ENCODE data around the gene FHOD3.
A peak's percentile ranks its signal among the peaks of the same experiment; 100 is the strongest.
"Not testable (repeated sequence)": the region's sequence is repeated elsewhere in the genome, so short reads cannot be mapped to it uniquely, and the experiment has no call there.

The FHOD3 gene

DNA sequence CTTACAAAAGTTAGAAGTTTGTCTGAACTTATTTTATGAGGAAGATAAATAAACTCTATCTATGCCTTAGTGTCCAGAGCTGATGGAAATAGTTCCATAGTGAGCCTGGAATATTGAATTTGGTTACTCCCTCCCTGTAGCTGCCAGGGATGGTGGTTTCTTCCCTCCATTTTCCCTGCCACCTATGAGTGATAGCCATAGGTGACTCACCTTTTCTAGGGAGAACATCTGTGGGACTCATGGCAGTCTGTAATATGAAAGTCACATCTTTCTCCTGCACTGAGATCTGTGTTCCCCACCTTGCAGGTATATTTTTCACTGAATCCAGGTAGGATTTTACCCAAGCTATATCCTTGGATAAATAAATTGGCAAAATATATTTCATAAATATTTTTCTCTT, 382.5 kb downstream of the FHOD3 start:
- DNase-seq, result no peak

DNA sequence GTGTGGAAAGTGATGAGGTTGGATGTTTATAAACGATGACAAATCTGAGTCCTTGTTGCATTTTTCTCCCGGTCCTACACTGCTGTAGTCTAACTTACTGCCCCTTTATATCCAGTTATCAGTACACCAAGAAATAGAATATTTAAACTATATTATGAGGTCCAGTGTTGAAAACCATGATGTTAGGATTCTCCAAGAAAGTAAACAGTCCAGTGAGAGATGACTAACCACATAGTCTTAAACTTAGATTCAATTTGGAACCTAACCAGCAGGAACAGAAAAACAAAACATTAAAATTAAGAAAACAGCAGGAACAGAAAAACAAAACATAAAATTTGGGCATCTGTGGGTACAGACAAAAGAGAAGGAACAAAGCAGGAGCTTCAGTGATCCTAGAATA, 388.1 kb downstream of the FHOD3 start:
- no peak for DNase-seq

DNA sequence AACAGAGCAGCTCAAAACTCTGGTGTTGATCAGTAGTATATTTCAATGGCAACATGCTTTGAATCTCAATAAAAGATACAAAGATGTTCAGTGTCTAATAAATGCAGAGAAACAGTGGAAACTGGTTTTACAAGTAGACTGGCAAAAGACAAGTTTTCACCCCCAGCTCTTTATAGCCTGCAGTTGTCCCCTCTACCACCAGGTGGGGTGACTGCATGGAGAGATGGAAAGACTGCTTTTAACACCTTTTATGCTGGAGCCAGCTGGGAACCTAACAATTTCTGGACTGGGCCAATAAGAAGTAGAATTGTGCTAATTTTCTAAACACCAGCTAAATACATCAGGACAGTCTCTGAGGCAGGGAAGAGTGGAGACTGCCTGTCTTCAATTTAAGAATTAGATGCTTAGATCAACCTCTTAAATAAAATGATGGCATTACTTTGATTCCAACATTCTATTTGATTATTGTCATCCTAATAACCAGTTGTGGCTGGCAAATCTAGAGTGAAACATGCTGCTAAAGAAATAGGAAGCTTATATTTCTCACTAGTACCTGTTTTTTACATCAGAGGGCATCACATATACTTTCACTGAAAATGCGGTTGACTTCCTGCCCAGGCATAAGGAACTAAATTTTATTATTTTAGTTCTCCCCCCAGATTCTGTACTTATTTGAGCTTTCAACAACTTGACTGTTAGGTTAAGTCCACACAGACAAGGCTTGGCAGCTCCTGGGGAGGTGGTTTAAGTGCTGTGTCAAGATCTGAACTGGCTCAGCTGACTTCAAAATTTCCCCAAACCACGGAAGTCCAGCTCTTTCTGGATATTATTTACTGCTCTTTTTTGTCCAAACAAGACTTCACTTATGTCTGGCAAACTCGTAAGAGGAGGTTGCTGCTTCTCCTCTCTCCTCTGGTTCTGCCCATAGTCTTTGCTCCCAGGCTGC, 390.8 kb downstream of the FHOD3 start:
- DNase-seq, result peak; percentile 25

DNA sequence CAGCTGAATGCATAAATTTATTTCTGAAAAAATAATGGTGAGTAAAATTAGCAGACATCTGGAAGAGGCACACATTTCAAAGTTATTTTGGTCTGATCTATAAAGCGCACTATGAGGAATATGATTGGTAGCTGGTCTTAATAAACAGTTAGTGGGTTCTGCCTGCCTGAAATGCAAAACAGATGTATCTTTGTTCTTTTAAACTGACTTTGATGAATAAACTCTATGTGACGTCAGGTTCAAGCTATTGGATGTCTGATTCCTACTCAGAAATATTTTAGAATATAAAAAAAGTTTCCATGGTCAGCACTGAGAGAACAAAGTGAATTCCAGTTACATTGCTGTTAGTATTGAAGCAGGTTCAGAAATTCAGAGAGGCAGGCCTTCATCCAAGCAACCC, 394.9 kb downstream of the FHOD3 start:
- DNase-seq, result no peak

DNA sequence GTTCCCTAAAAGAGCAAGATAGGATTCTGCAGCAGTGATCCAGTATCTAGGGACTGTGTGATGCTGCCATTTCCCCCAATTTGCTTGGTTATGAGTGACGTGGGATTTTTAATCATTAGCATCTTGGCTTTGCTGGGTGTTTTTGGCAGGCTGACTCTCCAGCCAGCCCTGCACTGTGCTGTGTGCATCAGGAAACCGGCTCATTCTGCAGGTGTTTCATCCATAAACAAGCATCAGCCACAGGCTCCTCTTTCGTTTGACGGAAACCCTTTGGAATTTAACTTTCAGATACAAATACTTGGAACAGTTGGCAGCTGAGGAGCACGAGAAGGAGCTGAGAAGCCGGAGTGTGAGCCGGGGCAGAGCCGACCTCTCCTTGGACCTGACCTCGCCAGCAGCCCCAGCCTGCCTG, 395.4 kb downstream of the FHOD3 start:
- DNase-seq, result no peak

GRCh38 chr18:36693931-36694620, 396.6 kb downstream of the FHOD3 start:
- no peak for DNase-seq

- no peak for DNase-seq
Observed at GRCh38 chr18:36695806-36696205, 398.3 kb downstream of the FHOD3 start.

GRCh38 chr18:36697905-36698304, 400.4 kb downstream of the FHOD3 start:
- no peak for DNase-seq

- no peak for DNase-seq
Observed at GRCh38 chr18:36700955-36701354, 403.4 kb downstream of the FHOD3 start.

DNA sequence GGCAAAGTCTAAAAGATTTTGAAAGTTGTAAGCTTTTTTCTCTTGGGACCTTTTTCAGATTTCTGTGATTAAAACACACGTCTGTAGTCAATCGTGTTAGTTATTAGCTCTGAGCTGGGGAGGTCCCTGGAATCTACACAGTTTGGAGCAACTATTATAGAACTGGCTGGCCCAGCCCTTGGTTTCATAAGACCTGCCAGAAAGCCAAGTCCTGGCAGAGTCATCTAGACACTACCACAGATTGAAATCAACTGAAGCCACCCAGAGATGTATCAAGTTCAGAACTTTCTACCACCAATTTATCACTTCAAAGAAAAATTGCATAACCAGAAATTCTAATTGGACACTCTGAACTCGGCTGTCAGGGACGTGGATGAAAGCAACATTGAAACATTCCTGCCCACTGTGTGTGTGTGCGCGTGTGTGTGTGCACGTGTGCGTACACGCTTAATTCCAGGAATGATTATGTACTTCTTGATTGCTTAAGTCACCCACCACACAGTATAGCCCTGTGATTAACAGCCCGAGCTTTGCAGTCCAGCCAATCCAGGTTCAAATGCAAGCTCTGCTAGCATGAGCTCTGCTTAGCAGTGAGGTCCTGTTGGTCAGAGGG, 405.0 kb downstream of the FHOD3 start:
- no peak for DNase-seq

- DNase-seq, result no peak
Observed at GRCh38 chr18:36704156-36704555, 406.6 kb downstream of the FHOD3 start.

GRCh38 chr18:36706134-36706881, 408.8 kb downstream of the FHOD3 start:
- DNase-seq, result no peak

DNA sequence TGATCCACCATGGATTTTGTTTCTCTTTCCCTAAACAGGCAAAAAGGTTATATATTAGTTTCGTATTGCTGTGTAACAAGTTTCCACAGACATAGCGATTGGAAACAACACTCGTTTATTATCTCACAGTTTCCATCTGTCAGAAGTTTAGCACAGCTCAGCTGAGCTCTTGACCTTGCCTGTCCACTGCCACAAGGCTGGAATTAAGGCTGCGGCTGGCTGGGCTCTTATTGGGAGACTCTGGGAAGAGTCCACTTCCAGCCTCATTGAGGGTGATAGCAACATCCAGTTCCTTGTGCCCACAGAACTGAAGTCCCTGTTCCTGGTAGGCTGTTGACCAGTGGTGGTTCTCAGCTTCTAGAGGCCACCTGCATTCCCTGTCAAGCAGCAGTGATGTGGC, 410.9 kb downstream of the FHOD3 start:
- no peak for DNase-seq

- DNase-seq, result no peak
Observed at GRCh38 chr18:36709315-36709714, 411.8 kb downstream of the FHOD3 start.

DNA sequence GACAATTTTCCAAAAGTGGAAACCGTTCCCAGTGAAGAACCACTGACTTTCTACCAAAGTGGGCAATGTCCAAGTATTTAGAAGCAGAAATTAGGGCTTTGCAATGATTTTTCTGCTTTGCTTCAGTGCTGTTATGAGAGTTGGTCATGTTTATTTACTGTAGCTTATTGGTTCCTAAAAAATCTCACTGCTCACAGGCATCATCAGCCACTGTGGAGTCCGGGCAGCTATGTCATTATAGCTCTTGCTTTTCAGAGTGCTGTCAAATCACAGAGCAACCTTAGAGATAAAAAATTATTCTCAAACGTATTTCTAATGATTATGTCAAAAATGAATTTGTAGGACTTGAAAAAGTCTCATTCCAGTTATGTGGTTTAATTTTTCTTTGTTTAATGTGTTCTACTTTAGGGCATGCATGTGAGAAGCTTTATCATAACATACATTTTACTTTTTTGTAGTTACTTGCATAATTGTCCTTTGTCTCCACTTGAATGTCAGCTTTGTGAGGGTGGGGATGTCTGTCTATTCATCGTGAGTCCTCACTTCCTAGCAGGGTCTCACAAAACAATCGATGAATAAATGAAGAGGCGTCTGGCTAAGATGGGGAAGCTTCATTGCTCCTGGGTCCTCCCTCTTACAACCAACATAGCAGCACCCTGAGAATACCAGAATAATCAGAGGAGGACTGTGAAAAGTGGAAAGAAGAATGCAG, 413.7 kb downstream of the FHOD3 start:
- DNase-seq, result no peak

GRCh38 chr18:36711813-36712444, 414.4 kb downstream of the FHOD3 start:
- no peak for DNase-seq

DNA sequence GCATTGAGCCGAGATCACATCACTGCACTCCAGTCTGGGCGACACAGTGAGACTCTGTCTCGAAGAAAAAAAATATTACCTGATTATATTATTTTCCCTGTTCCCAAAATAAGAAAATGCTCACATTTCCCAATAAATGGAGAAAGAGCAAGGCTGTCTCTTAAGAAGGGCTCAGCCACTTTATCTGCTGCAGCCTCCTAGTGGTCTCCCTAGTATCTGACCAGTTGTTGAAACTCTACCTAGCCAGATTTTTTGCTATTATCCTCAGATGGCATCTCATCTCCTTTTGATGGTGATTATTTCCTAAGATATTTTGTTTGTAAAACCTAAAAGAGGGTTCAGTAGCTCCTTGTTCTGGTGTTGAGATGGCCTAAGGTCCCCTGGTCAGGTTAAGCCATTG, 417.0 kb downstream of the FHOD3 start:
- DNase-seq, result no peak

DNA sequence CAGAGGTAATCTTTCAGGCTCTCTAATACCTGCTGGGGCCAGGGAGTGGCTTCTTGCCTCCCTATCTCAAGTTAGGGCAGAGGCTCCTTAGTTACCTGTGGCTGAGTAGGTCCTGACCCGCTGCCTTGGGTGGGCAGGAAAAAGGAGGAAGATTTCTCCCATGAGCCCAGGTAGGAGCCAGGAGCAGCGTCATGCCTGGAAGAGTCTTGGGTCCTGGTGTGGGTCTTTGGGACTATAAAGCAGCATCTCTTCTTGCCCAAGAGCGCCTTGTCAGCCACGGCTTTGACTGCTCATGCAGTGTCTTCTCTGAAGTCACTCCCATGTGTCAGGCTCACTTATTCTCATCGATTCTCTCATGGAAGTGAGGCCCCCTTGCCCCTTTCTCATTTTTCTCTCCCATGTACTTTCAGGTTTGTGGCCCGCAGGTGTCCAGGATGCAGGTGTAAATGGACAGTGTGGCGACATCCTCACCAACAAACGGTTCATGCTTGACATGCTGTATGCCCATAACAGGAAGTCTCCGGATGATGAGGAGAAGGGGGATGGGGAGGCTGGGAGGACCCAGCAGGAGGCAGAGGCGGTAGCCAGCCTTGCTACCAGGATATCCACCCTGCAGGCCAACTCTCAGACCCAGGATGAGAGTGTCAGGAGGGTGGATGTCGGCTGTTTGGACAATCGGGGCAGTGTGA, 420.1 kb downstream of the FHOD3 start:
- DNase-seq, result no peak

DNA sequence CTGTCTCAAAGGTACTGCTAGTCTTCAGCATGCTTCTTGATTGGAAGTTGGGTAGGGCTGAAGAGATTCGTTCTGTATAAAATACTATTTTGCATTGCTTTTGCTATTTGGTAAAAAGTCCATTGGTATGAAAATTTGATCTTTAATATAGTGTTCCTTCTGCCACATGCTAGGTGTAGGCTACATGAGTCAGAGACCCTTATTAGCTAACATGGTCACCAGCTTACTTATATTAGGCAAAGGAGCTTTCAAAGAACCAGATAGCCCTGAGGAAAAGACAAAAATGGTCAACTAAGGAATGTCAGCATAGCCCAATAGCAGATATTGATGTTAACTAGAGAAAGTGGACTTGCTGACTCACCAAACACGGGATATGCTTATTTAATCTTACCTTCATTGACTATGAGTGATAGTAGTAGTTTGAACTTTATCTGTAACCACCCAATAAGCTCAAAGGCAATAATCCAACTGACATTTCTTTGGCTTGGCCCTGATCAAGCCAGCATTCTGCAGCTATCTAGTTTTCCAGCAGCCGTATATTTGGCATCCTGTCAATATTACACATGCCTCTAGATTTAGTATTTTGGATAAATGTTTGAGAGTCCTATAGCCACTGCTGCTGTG, 421.3 kb downstream of the FHOD3 start:
- DNase-seq, result no peak

- DNase-seq, result no peak
Observed at GRCh38 chr18:36719630-36720029, 422.1 kb downstream of the FHOD3 start.

DNA sequence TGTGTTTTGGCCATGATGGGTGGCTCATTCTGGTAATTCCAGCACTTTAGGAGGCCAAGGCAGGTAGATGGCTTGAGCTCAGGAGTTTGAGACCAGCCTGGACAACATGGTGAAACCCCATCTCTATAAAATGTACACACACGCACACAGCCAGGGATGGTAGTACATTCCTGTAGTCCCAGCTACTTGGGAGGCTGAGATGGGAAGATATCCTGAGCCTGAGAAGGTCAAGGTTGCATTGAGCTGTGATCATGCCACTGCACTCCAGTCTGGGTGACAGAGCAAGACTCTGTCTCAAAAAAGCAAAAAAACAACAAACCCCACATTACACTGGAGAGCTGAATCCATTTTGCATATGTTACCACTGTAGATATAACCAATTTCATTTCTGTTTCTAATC, 423.8 kb downstream of the FHOD3 start:
- DNase-seq, result not testable (repeated sequence)
